HL-60 (cell line): ENCODE measurements around the gene PNMT.

ENCODE experiments used
- CTCF ChIP-seq: IDR thresholded peaks from one replicate; pipeline ENCODE4 v1.5.1; 2011; ENCODE audit warnings: low read length, control low read depth, inconsistent platforms; ENCODE audit not compliant: insufficient read depth
- REST ChIP-seq: IDR thresholded peaks from 2 replicates; pipeline ENCODE4 v1.6.1; 2012; ENCODE audit warnings: low read depth; ENCODE audit not compliant: insufficient replicate concordance
- SPI1 ChIP-seq: IDR thresholded peaks from 2 replicates; pipeline ENCODE4 v1.6.1; 2012; ENCODE audit warnings: low read depth, mild to moderate bottlenecking, borderline replicate concordance

- TF ChIP-seq CTCF, result no peak
- no peak for TF ChIP-seq REST
- TF ChIP-seq SPI1, result no peak
Measured at GRCh38 chr17:39666601-39667261, 1.5 kb upstream of the PNMT start.
